HCT116 (cell line): ENCODE data around the gene ELOVL5. TPM values are rescaled to one million over a fixed set of nuclear protein-coding genes. Genes with fewer than 3 reads are reported as not detected.
"Not testable (repeated sequence)": the region's sequence is repeated elsewhere in the genome, so short reads cannot be mapped to it uniquely, and the experiment has no call there.

Experiments used
- ATAC-seq: fragments of 200-7000 bp; cut with Tn5 transposase; 2 replicates; pipeline ENCODE4 v1.9.1; 2020; ENCODE audit warnings: mild to moderate bottlenecking, moderate library complexity
- BruUV-seq: library from RNA; stranded (reverse); fragments of 400-500 nt; replicated peaks from 2 replicates; lab custom pipeline; 2021; lab: Mats Ljungman, UMichigan
- CTCF ChIA-PET: fragments of 300-600 bp; sonication (Branson Sonifier 250); formaldehyde crosslinking; loops from one replicate; lab custom pipeline; 2021; ENCODE audit warnings: antibody characterized with exemption; lab: Charles Lee
- POLR2A ChIA-PET: fragments of 300-600, 350-600 bp; sonication (Branson Sonifier 250); formaldehyde crosslinking; loops from one replicate; lab custom pipeline; 2021; ENCODE audit warnings: antibody characterized with exemption; lab: Charles Lee
- RAD21 ChIA-PET, 2 experiments: fragments of 300-600 bp; sonication (Branson Sonifier 250); formaldehyde crosslinking; loops; one replicate each; lab custom pipeline; 2023; ENCODE audit warnings: low total read pairs in 2 of 2; ENCODE audit not compliant: uncharacterized antibody in 2 of 2, unreplicated experiment in 2 of 2, low non-redundant PET in 1 of 2; lab: Charles Lee
- DNase-seq: peaks from one replicate; pipeline ENCODE4 v3.0.0-alpha.2; 2010; ENCODE audit warnings: low read depth, low spot score
- H2AFZ ChIP-seq: fragments of 200-600 bp; shearing (Covaris generic), sonication (generic); 2 replicates; pipeline ENCODE4 v1.6.1; 2017; ENCODE audit warnings: low read depth, mixed run types, mixed read lengths, antibody characterized with exemption, low read length; ENCODE audit not compliant: poor library complexity, severe bottlenecking
- H3K27ac ChIP-seq: 2 replicates; pipeline ENCODE4 v1.5.1; 2012; ENCODE audit warnings: low read depth, low read length
- H3K27me3 ChIP-seq: fragments of 200-600 bp; sonication (generic); 2 replicates; pipeline ENCODE4 v1.6.1; 2016; ENCODE audit warnings: mixed run types, low read length, mixed read lengths; ENCODE audit not compliant: insufficient read depth
- H3K36me3 ChIP-seq, 2 experiments: fragments of 200-500 bp in 1 of 2; fragments of 200-600 bp in 1 of 2; sonication (Bioruptor generic) in 1 of 2; sonication (generic) in 1 of 2; 2 replicates each; pipeline versions ENCODE4 v1.5.1 to v1.6.1; 2014 to 2016; ENCODE audit warnings: low read length in 2 of 2, inconsistent platforms in 1 of 2, mixed read lengths in 1 of 2, mixed run types in 1 of 2; ENCODE audit not compliant: insufficient read depth in 2 of 2, control insufficient read depth in 1 of 2
- H3K4me1 ChIP-seq, 2 experiments: fragments of 200-600 bp in 1 of 2; sonication (generic) in 1 of 2; 2 replicates each; pipeline versions ENCODE4 v1.5.1 to v1.6.1; 2012 to 2017; ENCODE audit warnings: low read length in 2 of 2, inconsistent platforms in 1 of 2, mild to moderate bottlenecking in 1 of 2, mixed read lengths in 1 of 2, mixed run types in 1 of 2, moderate library complexity in 1 of 2; ENCODE audit not compliant: insufficient read depth in 2 of 2, control insufficient read depth in 1 of 2
- H3K4me2 ChIP-seq: fragments of 200-600 bp; sonication (generic); 2 replicates; pipeline ENCODE4 v1.6.1; 2017; ENCODE audit warnings: mixed run types, low read length, mixed read lengths
- H3K4me3 ChIP-seq, 2 experiments: fragments of 200-600 bp in 1 of 2; sonication (generic) in 1 of 2; replicated peaks in 1 of 2; 2 replicates each; pipeline ENCODE4 v1.5.1; 2011 to 2016; ENCODE audit warnings: low read length in 2 of 2, control low read depth in 1 of 2, low read depth in 1 of 2, mild to moderate bottlenecking in 1 of 2, mixed read lengths in 1 of 2, mixed run types in 1 of 2
- H3K79me2 ChIP-seq: fragments of 200-600 bp; sonication (generic); 2 replicates; pipeline ENCODE4 v1.6.1; 2017; ENCODE audit warnings: mild to moderate bottlenecking, mixed run types, low read length, moderate library complexity, mixed read lengths; ENCODE audit not compliant: insufficient read depth
- H3K9ac ChIP-seq: fragments of 200-600 bp; sonication (generic); 2 replicates; pipeline ENCODE4 v1.6.1; 2016; ENCODE audit warnings: low read length, mixed read lengths
- H3K9me2 ChIP-seq: fragments of 200-600 bp; sonication (generic), shearing (Covaris generic); 2 replicates; pipeline ENCODE4 v1.6.1; 2017; ENCODE audit warnings: mixed run types, mild to moderate bottlenecking, moderate library complexity; ENCODE audit not compliant: insufficient read depth
- H3K9me3 ChIP-seq, 2 experiments: fragments of 200-500 bp in 1 of 2; fragments of 200-600 bp in 1 of 2; sonication (Bioruptor generic) in 1 of 2; sonication (generic) in 1 of 2; 2 replicates each; pipeline ENCODE4 v1.6.1; 2014 to 2017; ENCODE audit warnings: low read length in 2 of 2, mixed read lengths in 2 of 2, inconsistent platforms in 1 of 2, low read depth in 1 of 2, mild to moderate bottlenecking in 1 of 2, mixed run types in 1 of 2, moderate library complexity in 1 of 2; ENCODE audit not compliant: control insufficient read depth in 1 of 2, insufficient read depth in 1 of 2
- H4K20me1 ChIP-seq: fragments of 200-600 bp; sonication (generic), shearing (Covaris generic); 2 replicates; pipeline ENCODE4 v1.6.1; 2017; ENCODE audit warnings: mixed run types, mild to moderate bottlenecking, moderate library complexity; ENCODE audit not compliant: insufficient read depth
- EGR1 ChIP-seq: IDR thresholded peaks from 2 replicates; pipeline ENCODE4 v1.6.1; 2012; ENCODE audit warnings: low read depth
- ELF1 ChIP-seq: IDR thresholded peaks from 2 replicates; pipeline ENCODE4 v1.6.1; 2012; ENCODE audit warnings: low read depth, borderline replicate concordance
- EZH2phosphoT487 ChIP-seq: fragments of 200-600 bp; IDR thresholded peaks from 2 replicates; pipeline ENCODE4 v1.6.1; 2018; ENCODE audit warnings: antibody characterized with exemption, borderline replicate concordance
- FOSL1 ChIP-seq: IDR thresholded peaks from 2 replicates; pipeline ENCODE4 v1.6.1; 2012; ENCODE audit warnings: low read depth
- REST ChIP-seq: IDR thresholded peaks from 2 replicates; pipeline ENCODE4 v1.6.1; 2012; ENCODE audit warnings: low read depth
- SIN3A ChIP-seq: IDR thresholded peaks from 2 replicates; pipeline ENCODE4 v1.6.1; 2012; ENCODE audit warnings: low read depth
- SRF ChIP-seq: IDR thresholded peaks from 2 replicates; pipeline ENCODE4 v1.6.1; 2012; ENCODE audit warnings: low read depth
- YY1 ChIP-seq: IDR thresholded peaks from 2 replicates; pipeline ENCODE4 v1.6.1; 2011; ENCODE audit warnings: low read length, low read depth, moderate library complexity, mild to moderate bottlenecking; ENCODE audit not compliant: insufficient replicate concordance; ENCODE audit errors: extremely low read depth
- intact Hi-C: fragments of 100-400 bp; cut with micrococcal nuclease; formaldehyde crosslinking; loops from 2 replicates; pipeline ENCODE4 v1.10.0; 2022
- total RNA-seq: library from RNA; stranded (reverse); gene quantifications from one replicate; pipeline ENCODE4 v1.2.1, GENCODE V29; 2021; ENCODE audit not compliant: unreplicated experiment
- TF ChIP-seq, protein P1 (sequence below): IDR thresholded peaks from 2 replicates; pipeline ENCODE4 v1.6.1; 2012

The ELOVL5 gene
- total RNA-seq, 1 experiment from 2014 or later: 85.3 TPM

DNA sequence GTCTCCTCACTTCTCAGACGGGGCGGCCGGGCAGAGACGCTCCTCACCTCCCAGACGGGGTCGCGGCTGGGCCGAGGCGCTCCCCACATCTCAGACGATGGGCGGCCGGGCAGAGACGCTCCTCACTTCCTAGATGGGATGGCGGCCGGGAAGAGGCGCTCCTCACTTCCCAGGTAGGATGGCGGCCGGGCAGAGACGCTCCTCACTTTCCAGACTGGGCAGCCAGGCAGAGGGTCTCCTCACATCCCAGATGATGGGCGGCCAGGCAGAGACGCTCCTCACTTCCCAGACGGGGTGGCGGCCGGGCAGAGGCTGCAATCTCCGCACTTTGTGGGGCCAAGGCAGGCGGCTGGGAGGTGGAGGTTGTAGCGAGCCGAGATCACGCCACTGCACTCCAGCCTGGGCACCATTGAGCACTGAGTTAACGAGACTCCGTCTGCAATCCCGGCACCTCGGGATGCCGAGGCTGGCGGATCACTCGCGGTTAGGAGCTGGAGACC, 43.2 kb downstream of the ELOVL5 start:
- Histone ChIP-seq H3K4me1 (peaks cover 4 to 18% of the 10 kb centered on the region in 2 experiments; a peak in 3 of 4 replicates), H3K79me2 (peaks cover 65% of the 10 kb centered on the region)
- BruUV-seq, H3K36me3 ChIP-seq, CTCF ChIA-PET, H3K4me3 ChIP-seq, POLR2A ChIA-PET, H2AFZ ChIP-seq, H3K9me2 ChIP-seq, ATAC-seq, H3K4me2 ChIP-seq, H3K27ac ChIP-seq, H4K20me1 ChIP-seq, H3K27me3 ChIP-seq, DNase-seq, RAD21 ChIA-PET, intact Hi-C loops, H3K9me3 ChIP-seq, H3K9ac ChIP-seq: not testable (repeated sequence)

GRCh38 chr6:53304953-53305352, 43.8 kb downstream of the ELOVL5 start:
- Histone ChIP-seq H3K4me1 (peaks cover 4 to 18% of the 10 kb centered on the region in 2 experiments; a peak in 3 of 4 replicates), H3K79me2 (peaks cover 65% of the 10 kb centered on the region)
- H3K27ac ChIP-seq, H3K36me3 ChIP-seq, H3K4me2 ChIP-seq, H2AFZ ChIP-seq, POLR2A ChIA-PET, H3K9ac ChIP-seq, H3K27me3 ChIP-seq, intact Hi-C loops, RAD21 ChIA-PET, H3K9me2 ChIP-seq, CTCF ChIA-PET, DNase-seq, ATAC-seq, H3K4me3 ChIP-seq, H3K9me3 ChIP-seq, H4K20me1 ChIP-seq, BruUV-seq: not testable (repeated sequence)

GRCh38 chr6:53302678-53303360, 45.9 kb downstream of the ELOVL5 start:
- ATAC-seq (no peak), DNase-seq (no peak)
- RAD21 ChIA-PET: no interaction called here
- Histone ChIP-seq H3K9me2 (no peaks in the 10 kb centered on the region), H3K36me3 (no peaks in the 10 kb centered on the region), H3K4me3 (no peak overlapping the region), H2AFZ (no peak overlapping the region), H4K20me1 (no peaks in the 10 kb centered on the region), H3K27me3 (no peaks in the 10 kb centered on the region), H3K4me2 (no peak overlapping the region), H3K4me1 (peaks cover 4 to 18% of the 10 kb centered on the region in 2 experiments; a peak in 3 of 4 replicates), H3K9ac (no peak overlapping the region), H3K9me3 (no peaks in the 10 kb centered on the region), H3K27ac (no peak overlapping the region), H3K79me2 (peaks cover 64% of the 10 kb centered on the region)
- CTCF ChIA-PET: no interaction called here
- BruUV-seq: no TSS peak
- intact Hi-C loops: no loop called here
- POLR2A ChIA-PET: no interaction called here
- TF ChIP-seq SRF: no peak
- TF ChIP-seq, protein P1, sequence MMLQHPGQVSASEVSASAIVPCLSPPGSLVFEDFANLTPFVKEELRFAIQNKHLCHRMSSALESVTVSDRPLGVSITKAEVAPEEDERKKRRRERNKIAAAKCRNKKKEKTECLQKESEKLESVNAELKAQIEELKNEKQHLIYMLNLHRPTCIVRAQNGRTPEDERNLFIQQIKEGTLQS: no peak
- TF ChIP-seq FOSL1: no peak
- TF ChIP-seq EZH2phosphoT487: no peak
- no peak for TF ChIP-seq EGR1
- no peak for TF ChIP-seq SIN3A
- TF ChIP-seq ELF1: no peak
- TF ChIP-seq REST: no peak
- TF ChIP-seq YY1: no peak
